Vagina (tissue), 2 donors: ENCODE measurements around the gene DYRK1B. TPM values are rescaled to one million over a fixed set of nuclear protein-coding genes. Genes with fewer than 3 reads are reported as not detected.

Experiments
- DNase-seq, 2 donors: peaks; one replicate each; pipeline ENCODE4 v3.0.0-alpha.2; 2017; ENCODE audit errors: extremely low spot score in 2 of 2
- H3K27ac ChIP-seq: fragments of 200-600 bp; sonication (generic); one replicate; pipeline ENCODE4 v1.5.1; 2019
- H3K27me3 ChIP-seq: fragments of 200-600 bp; sonication (generic); one replicate; pipeline ENCODE4 v1.5.1; 2019
- H3K36me3 ChIP-seq, 2 donors: fragments of 200-600 bp; sonication (generic); one replicate each; pipeline ENCODE4 v1.5.1; 2017 to 2019
- H3K4me1 ChIP-seq: fragments of 200-600 bp; sonication (generic); one replicate; pipeline ENCODE4 v1.5.1; 2019
- H3K4me3 ChIP-seq, 2 donors: fragments of 200-600 bp; sonication (generic); 1 replicate in 1 of 2; 2 replicates in 1 of 2; pipeline ENCODE4 v1.5.1; 2016 to 2019
- H3K9me3 ChIP-seq: fragments of 200-600 bp; sonication (generic); one replicate; pipeline ENCODE4 v1.5.1; 2019
- POLR2A ChIP-seq, 2 donors: fragments of 450-650 bp; IDR thresholded peaks; one replicate each; pipeline ENCODE4 v1.6.1; 2017; ENCODE audit warnings: antibody characterized with exemption in 2 of 2, mild to moderate bottlenecking in 2 of 2, moderate library complexity in 2 of 2
- POLR2AphosphoS5 ChIP-seq, 2 donors: sonication (generic); formaldehyde crosslinking; IDR thresholded peaks; one replicate each; pipeline ENCODE4 v1.9.0; 2017; ENCODE audit warnings: antibody characterized with exemption in 2 of 2, mild to moderate bottlenecking in 2 of 2, low read depth in 1 of 2; ENCODE audit not compliant: insufficient read depth in 1 of 2
- intact Hi-C: fragments of 100-400 bp; cut with DNase I; formaldehyde crosslinking; loops from one replicate; pipeline ENCODE4 v1.15.1; 2023
- total RNA-seq: library from RNA; depleted of rRNA; stranded (reverse); fragments of >200 nt; gene quantifications from one replicate; pipeline ENCODE4 v1.2.3, GENCODE V29; 2016
- TF ChIP-seq, protein P1 (sequence below), 3 experiments: fragments of 450-650 bp in 2 of 3; fragments of 200-600 bp in 1 of 3; sonication (generic) in 1 of 3; IDR thresholded peaks; one replicate each; pipeline ENCODE4 v1.5.1; 2017 to 2019; ENCODE audit warnings: antibody characterized with exemption in 3 of 3, mild to moderate bottlenecking in 2 of 3, moderate library complexity in 2 of 3

Gene DYRK1B
- total RNA-seq, 1 donor from 2014 or later, result 5.6 TPM

DNA sequence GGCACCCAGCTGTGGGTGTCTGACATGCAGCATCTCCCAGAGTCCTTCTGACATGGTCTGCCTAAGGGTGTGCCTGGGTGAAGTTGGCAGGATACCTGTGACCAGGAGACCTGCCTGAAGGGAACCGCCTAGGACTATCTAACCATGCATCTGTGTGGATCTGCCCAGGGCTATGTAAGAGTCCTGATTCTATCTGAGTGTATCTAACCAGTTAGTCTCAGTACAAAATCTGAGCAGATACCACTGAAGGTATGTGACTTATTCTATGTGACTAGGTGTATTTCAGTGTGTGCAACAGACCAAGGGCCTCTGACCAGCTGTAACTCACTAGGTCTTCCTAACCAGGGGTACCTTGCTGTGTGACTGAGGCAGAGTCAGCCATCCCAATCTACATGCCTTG is 40.4 kb upstream of the DYRK1B start:
- intact Hi-C loops, result no loop called here
- Histone ChIP-seq H3K27ac (no peak overlapping the region), H3K36me3 (no peaks in the 10 kb centered on the region), H3K4me3 (no peak overlapping the region), H3K9me3 (no peaks in the 10 kb centered on the region), H3K4me1 (no peaks in the 10 kb centered on the region), H3K27me3 (no peaks in the 10 kb centered on the region)
- DNase-seq, result no peak
- TF ChIP-seq POLR2AphosphoS5 (IDR thresholded peaks at IDR 0.05; ENCODE audit: insufficient read depth in 1 of 2, low read depth in 1 of 2) (no peak), POLR2A (IDR thresholded peaks at IDR 0.05) (no peak)
- TF ChIP-seq, protein P1, sequence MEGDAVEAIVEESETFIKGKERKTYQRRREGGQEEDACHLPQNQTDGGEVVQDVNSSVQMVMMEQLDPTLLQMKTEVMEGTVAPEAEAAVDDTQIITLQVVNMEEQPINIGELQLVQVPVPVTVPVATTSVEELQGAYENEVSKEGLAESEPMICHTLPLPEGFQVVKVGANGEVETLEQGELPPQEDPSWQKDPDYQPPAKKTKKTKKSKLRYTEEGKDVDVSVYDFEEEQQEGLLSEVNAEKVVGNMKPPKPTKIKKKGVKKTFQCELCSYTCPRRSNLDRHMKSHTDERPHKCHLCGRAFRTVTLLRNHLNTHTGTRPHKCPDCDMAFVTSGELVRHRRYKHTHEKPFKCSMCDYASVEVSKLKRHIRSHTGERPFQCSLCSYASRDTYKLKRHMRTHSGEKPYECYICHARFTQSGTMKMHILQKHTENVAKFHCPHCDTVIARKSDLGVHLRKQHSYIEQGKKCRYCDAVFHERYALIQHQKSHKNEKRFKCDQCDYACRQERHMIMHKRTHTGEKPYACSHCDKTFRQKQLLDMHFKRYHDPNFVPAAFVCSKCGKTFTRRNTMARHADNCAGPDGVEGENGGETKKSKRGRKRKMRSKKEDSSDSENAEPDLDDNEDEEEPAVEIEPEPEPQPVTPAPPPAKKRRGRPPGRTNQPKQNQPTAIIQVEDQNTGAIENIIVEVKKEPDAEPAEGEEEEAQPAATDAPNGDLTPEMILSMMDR (IDR thresholded peaks at IDR 0.05), result no peak

DNA sequence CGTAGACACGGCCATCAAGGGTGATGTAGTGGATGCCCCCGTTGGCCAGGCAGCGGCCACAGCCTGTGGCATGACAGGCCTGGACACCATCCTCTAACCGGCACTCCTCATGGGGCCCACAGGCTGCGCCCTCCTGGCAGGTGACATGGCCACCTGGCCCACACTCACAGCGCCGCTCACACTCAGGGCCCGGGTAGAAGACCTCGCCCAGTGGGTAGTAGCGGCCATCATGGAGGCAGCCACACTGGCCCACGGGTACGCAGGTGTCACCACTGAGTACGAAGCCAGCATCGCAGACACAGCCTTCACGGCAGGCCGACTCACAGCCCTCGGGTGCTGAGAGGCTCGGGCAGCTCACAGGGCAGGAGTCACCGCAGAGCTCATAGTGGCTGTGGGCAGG is 39.4 kb upstream of the DYRK1B start:
- H3K9me3 ChIP-seq, result no peaks in the 10 kb centered on the region
- TF ChIP-seq POLR2AphosphoS5 (IDR thresholded peaks at IDR 0.05; ENCODE audit: insufficient read depth in 1 of 2, low read depth in 1 of 2), result no peak
- TF ChIP-seq, protein P1 (IDR thresholded peaks at IDR 0.05), result no peak
- no peak for TF ChIP-seq POLR2A (IDR thresholded peaks at IDR 0.05)
- DNase-seq, result no peak
- no peak overlapping the region for H3K4me3 ChIP-seq
- H3K4me1 ChIP-seq, result no peaks in the 10 kb centered on the region
- H3K27ac ChIP-seq, result no peak overlapping the region
- H3K36me3 ChIP-seq, result no peaks in the 10 kb centered on the region
- no peaks in the 10 kb centered on the region for H3K27me3 ChIP-seq
- intact Hi-C loops, result no loop called here

DNA sequence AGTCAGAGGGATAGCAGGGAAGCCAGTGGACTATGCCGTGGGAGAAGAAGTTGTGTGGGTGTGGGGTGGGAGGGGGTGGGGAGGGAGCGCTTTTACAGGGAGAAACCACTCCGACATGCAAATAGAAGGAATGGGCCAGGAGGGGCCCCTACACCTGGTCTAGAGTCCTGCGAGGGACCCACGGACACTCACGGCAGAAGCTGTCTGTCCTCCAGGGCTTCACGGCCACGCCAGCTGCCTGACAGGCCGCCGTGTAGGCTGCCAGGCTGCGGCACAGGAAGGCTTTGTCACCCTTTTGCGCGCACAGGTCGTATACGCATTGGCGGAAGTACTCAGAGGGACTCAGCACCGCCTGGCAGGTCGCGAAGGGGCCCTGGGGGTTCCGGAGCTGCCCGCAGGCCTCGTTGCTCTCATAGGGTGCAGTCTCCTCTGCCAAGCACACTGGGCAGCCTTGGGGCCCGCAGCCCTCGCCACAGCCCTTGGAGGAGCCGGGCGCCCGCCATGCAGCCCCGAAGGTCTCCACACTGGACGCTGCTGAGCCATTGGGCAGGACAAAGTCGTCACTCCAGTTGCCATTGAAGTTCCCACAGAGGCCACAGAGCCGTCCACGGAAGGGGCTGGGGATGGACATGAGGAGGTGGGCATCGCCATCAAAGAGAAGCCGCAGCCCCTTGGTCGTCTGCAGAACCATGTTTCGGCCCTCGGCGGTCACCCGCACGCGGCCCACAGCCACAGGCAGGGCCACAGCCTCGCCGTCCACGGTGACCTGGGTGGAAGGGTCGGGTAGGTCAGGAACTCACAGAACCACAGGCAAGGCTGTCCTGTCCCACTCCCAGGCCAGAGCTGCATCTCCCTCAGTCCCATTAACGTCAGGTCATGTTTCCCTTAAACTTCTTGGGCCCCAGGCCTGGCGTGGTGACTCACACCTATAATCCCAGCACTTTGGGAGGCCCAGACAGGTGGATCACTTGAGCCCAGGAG is 38.2 kb upstream of the DYRK1B start:
- Histone ChIP-seq H3K9me3 (no peaks in the 10 kb centered on the region), H3K36me3 (no peaks in the 10 kb centered on the region), H3K27ac (no peak overlapping the region), H3K4me1 (no peaks in the 10 kb centered on the region), H3K27me3 (no peaks in the 10 kb centered on the region), H3K4me3 (no peak overlapping the region)
- no peak for TF ChIP-seq POLR2AphosphoS5 (IDR thresholded peaks at IDR 0.05; ENCODE audit: insufficient read depth in 1 of 2, low read depth in 1 of 2)
- no peak for TF ChIP-seq POLR2A (IDR thresholded peaks at IDR 0.05)
- TF ChIP-seq, protein P1 (IDR thresholded peaks at IDR 0.05), result no peak
- intact Hi-C loops, result no loop called here
- no peak for DNase-seq

DNA sequence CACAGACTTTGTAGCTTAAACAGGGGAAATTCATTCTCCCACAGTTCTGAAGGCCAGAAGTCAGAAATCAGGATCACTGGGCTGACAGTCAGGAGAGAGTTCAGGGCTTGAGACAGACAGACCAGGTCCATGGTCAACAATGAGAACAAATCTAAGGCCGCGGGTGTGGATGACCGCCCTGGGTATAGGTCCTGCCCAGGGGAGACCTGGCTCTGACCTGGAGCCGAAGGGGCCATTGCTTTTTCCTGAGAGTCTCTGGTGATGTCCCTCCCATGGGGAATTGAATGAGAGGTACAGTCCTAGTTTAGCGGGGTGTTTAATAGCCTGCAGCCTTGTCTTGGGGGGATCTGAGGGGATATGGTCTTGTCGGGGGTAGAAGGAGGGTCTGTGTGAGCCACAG is 37.4 kb upstream of the DYRK1B start:
- no peaks in the 10 kb centered on the region for H3K36me3 ChIP-seq
- H3K27me3 ChIP-seq, result no peaks in the 10 kb centered on the region
- TF ChIP-seq, protein P1 (IDR thresholded peaks at IDR 0.05), result no peak
- no peak for TF ChIP-seq POLR2A (IDR thresholded peaks at IDR 0.05)
- no peak for TF ChIP-seq POLR2AphosphoS5 (IDR thresholded peaks at IDR 0.05; ENCODE audit: insufficient read depth in 1 of 2, low read depth in 1 of 2)
- H3K27ac ChIP-seq, result no peak overlapping the region
- intact Hi-C loops, result no loop called here
- no peaks in the 10 kb centered on the region for H3K9me3 ChIP-seq
- no peak overlapping the region for H3K4me3 ChIP-seq
- H3K4me1 ChIP-seq, result no peaks in the 10 kb centered on the region
- no peak for DNase-seq
